B cell (primary cell): ENCODE results near the gene ZBTB48. TPM values are rescaled to one million over a fixed set of nuclear protein-coding genes. Genes with fewer than 3 reads are reported as not detected.

Experiments used
- ATAC-seq: fragments of 200-7000 bp; cut with Tn5 transposase; one replicate; pipeline ENCODE4 v1.10.0; 2021; ENCODE audit warnings: low read depth, mild to moderate bottlenecking, moderate number of reproducible peaks, moderate library complexity
- CTCF ChIA-PET: fragments of 350-600 bp; sonication (Branson Sonifier 250); formaldehyde crosslinking; loops from one replicate; lab custom pipeline; 2021; ENCODE audit warnings: antibody characterized with exemption, inconsistent platforms; lab: Charles Lee
- POLR2A ChIA-PET: fragments of 350-600 bp; sonication (Branson Sonifier 250); formaldehyde crosslinking; loops from one replicate; lab custom pipeline; 2021; ENCODE audit warnings: antibody characterized with exemption; lab: Charles Lee
- DNase-seq: peaks from one replicate; pipeline ENCODE4 v3.0.0; 2013
- H2AFZ ChIP-seq: 2 replicates; pipeline ENCODE4 v1.6.1; 2012; ENCODE audit warnings: mild to moderate bottlenecking, low read depth, low read length; ENCODE audit not compliant: insufficient read depth, poor library complexity, severe bottlenecking
- H3K27ac ChIP-seq, 2 donors: 1 replicate in 1 of 2; 2 replicates in 1 of 2; pipeline ENCODE4 v1.5.1; 2012 to 2013; ENCODE audit warnings: low read length in 2 of 2, mild to moderate bottlenecking in 2 of 2, moderate library complexity in 1 of 2
- H3K27me3 ChIP-seq, 4 experiments: fragments of 200-600 bp in 1 of 4; sonication (generic) in 1 of 4; replicated peaks in 1 of 4; 1 replicate in 2 of 4; 2 replicates in 2 of 4; pipeline versions ENCODE4 v1.6.1 to v1.7.0; 2013 to 2016; ENCODE audit warnings: low read length in 3 of 4, mild to moderate bottlenecking in 2 of 4, mixed read lengths in 1 of 4, moderate library complexity in 1 of 4; ENCODE audit not compliant: insufficient read depth in 4 of 4, control insufficient read depth in 3 of 4; ENCODE audit errors: control extremely low read depth in 1 of 4
- H3K36me3 ChIP-seq, 2 experiments: replicated peaks in 1 of 2; 1 replicate in 1 of 2; 2 replicates in 1 of 2; pipeline versions ENCODE4 v1.6.1 to v1.7.1; 2013; ENCODE audit warnings: low read length in 1 of 2; ENCODE audit not compliant: insufficient read depth in 2 of 2, control insufficient read depth in 1 of 2; ENCODE audit errors: control extremely low read depth in 1 of 2, extremely low read depth in 1 of 2
- H3K4me1 ChIP-seq, 2 donors: fragments of 200-600 bp in 1 of 2; sonication (generic) in 1 of 2; 1 replicate in 1 of 2; 2 replicates in 1 of 2; pipeline versions ENCODE4 v1.5.1 to v1.6.1; 2013 to 2017; ENCODE audit warnings: low read length in 2 of 2; ENCODE audit not compliant: control insufficient read depth in 2 of 2, insufficient read depth in 2 of 2
- H3K4me2 ChIP-seq: replicated peaks from 2 replicates; pipeline ENCODE3; 2012; ENCODE audit warnings: mild to moderate bottlenecking, low read depth, low read length; ENCODE audit not compliant: poor library complexity, severe bottlenecking
- H3K4me3 ChIP-seq, 5 experiments: fragments of 200-600 bp in 1 of 5; sonication (generic) in 1 of 5; 1 replicate in 3 of 5; 2 replicates in 2 of 5; pipeline versions ENCODE4 v1.5.1 to v1.7.0; 2011 to 2016; ENCODE audit warnings: low read length in 4 of 5, mild to moderate bottlenecking in 4 of 5, low read depth in 2 of 5, control low read depth in 1 of 5, moderate library complexity in 1 of 5; ENCODE audit not compliant: insufficient read depth in 1 of 5; ENCODE audit errors: control extremely low read depth in 1 of 5, extremely low read depth in 1 of 5
- H3K79me2 ChIP-seq: fragments of 200-600 bp; sonication (generic); one replicate; pipeline ENCODE4 v1.6.0; 2016; ENCODE audit warnings: low read length; ENCODE audit not compliant: control insufficient read depth, insufficient read depth
- H3K9ac ChIP-seq: fragments of 200-600 bp; sonication (generic); 2 replicates; pipeline ENCODE4 v1.6.1; 2017; ENCODE audit warnings: mild to moderate bottlenecking, low read length, moderate library complexity
- H3K9me3 ChIP-seq, 3 donors: one replicate each; pipeline versions ENCODE4 v1.6.1 to v1.7.1; 2013; ENCODE audit warnings: low read length in 2 of 3; ENCODE audit not compliant: control insufficient read depth in 2 of 3, insufficient read depth in 1 of 3; ENCODE audit errors: control extremely low read depth in 1 of 3
- H4K20me1 ChIP-seq: 2 replicates; pipeline ENCODE4 v1.6.0; 2012; ENCODE audit warnings: mild to moderate bottlenecking, low read length; ENCODE audit not compliant: insufficient read depth, control insufficient read depth, poor library complexity, severe bottlenecking
- H3K27ac Mint-ChIP-seq: one replicate; pipeline ENCODE4 v1.8.0; 2021; ENCODE audit warnings: mixed read lengths
- H3K27me3 Mint-ChIP-seq: one replicate; pipeline ENCODE4 v1.8.0; 2021; ENCODE audit warnings: mixed read lengths
- H3K4me1 Mint-ChIP-seq: one replicate; pipeline ENCODE4 v1.8.0; 2021; ENCODE audit warnings: mixed read lengths
- H3K4me3 Mint-ChIP-seq: one replicate; pipeline ENCODE4 v1.8.0; 2021; ENCODE audit warnings: mixed read lengths
- H3K9me3 Mint-ChIP-seq: one replicate; pipeline ENCODE4 v1.8.0; 2022; ENCODE audit warnings: mixed read lengths; ENCODE audit not compliant: insufficient read depth
- EZH2 ChIP-seq: IDR thresholded peaks from 2 replicates; pipeline ENCODE4 v1.6.1; 2012; ENCODE audit warnings: borderline replicate concordance, low read depth, mild to moderate bottlenecking, moderate library complexity, low read length; ENCODE audit not compliant: insufficient read depth, poor library complexity, severe bottlenecking
- WGBS: methylation state at CpG from one replicate; pipeline ENCODE4 v1.1.5; 2013; ENCODE audit warnings: missing lambda C conversion rate; ENCODE audit not compliant: insufficient coverage; 5-methylcytosine and 5-hydroxymethylcytosine counted together
- intact Hi-C: fragments of 100-400 bp; cut with micrococcal nuclease; formaldehyde crosslinking; loops from one replicate; pipeline ENCODE4 v1.10.0; 2022
- polyA plus RNA-seq: library from polyadenylated mRNA; depleted of rRNA; stranded (reverse); fragments of >200 nt; gene quantifications from 2 replicates; pipeline ENCODE4 v1.2.3, GENCODE V29; 2012
- total RNA-seq, 2 donors: library from RNA; stranded (reverse); fragments of 120-200 nt in 1 of 2; gene quantifications; 1 replicate in 1 of 2; 2 replicates in 1 of 2; pipeline versions ENCODE4 v1.2.3 to v1.2.4, GENCODE V29; 2013 to 2022
- TF ChIP-seq, protein P1 (sequence below): fragments of 200-600 bp; IDR thresholded peaks from one replicate; pipeline ENCODE4 v1.8.0; 2022; ENCODE audit warnings: antibody characterized with exemption, mild to moderate bottlenecking

The ZBTB48 gene
- total and polyA plus RNA-seq, 2 donors (not counting 1 experiment from before 2014, with no cell fraction given), result 65.6 to 100 TPM

DNA sequence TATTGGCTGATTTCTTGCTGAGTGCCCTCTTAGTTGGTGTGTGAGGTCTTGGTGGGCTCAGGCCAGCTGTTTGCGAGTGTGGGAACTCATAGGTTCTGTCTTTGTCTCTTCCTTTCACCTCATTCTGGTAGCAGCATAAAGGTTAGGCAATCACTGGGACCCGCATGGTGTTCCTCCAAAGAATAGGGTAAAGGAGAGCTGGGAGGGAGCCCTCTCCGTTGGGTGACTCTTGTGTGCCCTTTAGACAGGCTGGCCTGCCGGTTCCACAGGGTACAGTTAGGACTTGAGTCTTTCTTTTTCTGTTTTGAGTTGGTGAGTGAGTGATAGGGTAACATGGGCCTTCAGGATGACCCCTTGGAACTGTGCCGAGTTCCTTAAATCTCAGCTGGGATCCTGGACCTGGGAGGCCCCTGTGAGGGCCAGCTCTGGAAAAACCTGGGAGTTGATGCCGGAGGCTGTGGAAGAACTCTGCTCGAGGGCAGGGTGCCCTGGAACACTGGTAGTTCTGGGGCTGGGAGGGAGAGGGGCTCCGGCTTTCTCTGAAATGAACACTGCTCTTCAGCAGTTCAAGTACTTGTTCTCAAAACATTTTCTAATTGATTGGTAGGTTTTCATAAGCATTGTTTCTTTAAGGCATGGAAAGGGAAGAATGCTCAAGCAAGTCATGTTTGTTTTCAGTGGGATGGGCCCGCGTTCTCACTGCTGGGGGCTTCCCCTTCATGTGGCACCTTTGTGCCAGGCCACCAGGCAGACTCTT lies 42.8 kb downstream of the ZBTB48 start:
- H3K79me2 ChIP-seq, result peaks cover 28% of the 10 kb centered on the region
- H4K20me1 ChIP-seq, result peaks cover 14% of the 10 kb centered on the region
- WGBS, result 98% methylated on average over 7 of the region's 10 CpGs
- H2AFZ ChIP-seq, result no peak overlapping the region
- TF ChIP-seq, protein P1, sequence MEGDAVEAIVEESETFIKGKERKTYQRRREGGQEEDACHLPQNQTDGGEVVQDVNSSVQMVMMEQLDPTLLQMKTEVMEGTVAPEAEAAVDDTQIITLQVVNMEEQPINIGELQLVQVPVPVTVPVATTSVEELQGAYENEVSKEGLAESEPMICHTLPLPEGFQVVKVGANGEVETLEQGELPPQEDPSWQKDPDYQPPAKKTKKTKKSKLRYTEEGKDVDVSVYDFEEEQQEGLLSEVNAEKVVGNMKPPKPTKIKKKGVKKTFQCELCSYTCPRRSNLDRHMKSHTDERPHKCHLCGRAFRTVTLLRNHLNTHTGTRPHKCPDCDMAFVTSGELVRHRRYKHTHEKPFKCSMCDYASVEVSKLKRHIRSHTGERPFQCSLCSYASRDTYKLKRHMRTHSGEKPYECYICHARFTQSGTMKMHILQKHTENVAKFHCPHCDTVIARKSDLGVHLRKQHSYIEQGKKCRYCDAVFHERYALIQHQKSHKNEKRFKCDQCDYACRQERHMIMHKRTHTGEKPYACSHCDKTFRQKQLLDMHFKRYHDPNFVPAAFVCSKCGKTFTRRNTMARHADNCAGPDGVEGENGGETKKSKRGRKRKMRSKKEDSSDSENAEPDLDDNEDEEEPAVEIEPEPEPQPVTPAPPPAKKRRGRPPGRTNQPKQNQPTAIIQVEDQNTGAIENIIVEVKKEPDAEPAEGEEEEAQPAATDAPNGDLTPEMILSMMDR, result no peak
- TF ChIP-seq EZH2, result no peak
- no peaks in the 10 kb centered on the region for H3K27me3 ChIP-seq
- Mint-ChIP-seq H3K27me3 (no peaks in the 10 kb centered on the region), H3K4me3 (peak overlapping the region; percentile 26), H3K9me3 (no peaks in the 10 kb centered on the region), H3K27ac (no peak overlapping the region), H3K4me1 (peaks cover 25% of the 10 kb centered on the region)
- H3K4me1 ChIP-seq, result peaks cover 13 to 27% of the 10 kb centered on the region in 2 donors
- no peak overlapping the region for H3K4me3 ChIP-seq
- intact Hi-C loops, result no loop called here
- ATAC-seq, result no peak
- H3K9ac ChIP-seq, result no peak overlapping the region
- H3K27ac ChIP-seq, result no peak overlapping the region
- H3K9me3 ChIP-seq, result no peaks in the 10 kb centered on the region
- no peak for DNase-seq
- peaks cover 0 to 12% of the 10 kb centered on the region in 2 experiments for H3K36me3 ChIP-seq
- ChIA-PET CTCF (interaction anchor here (1.8 to 2.3 kb wide), 2 partner anchors 19 to 68 kb away, joined by 6 to 16 read pairs; partner anchors contain the start of genes KLHL21, NOL9 and TAS1R1), POLR2A (no interaction called here)
- no peak overlapping the region for H3K4me2 ChIP-seq
